GM18511 (cell line): ENCODE data around the gene SLC13A5.
"Not testable (repeated sequence)": the region's sequence is repeated elsewhere in the genome, so short reads cannot be mapped to it uniquely, and the experiment has no call there.

Source experiments
- ATAC-seq: cut with Tn5 transposase; IDR thresholded peaks from one replicate; pipeline ENCODE4 v1.9.1; 2021; ENCODE audit warnings: mild to moderate bottlenecking, moderate library complexity; ENCODE audit not compliant: unreplicated experiment

Gene SLC13A5

GRCh38 chr17:6713130-6713917 is at the start of gene SLC13A5:
SLC13A5 (minus strand) TSS chr17:6713369; CDS start chr17:6713333, 36 bp downstream.
- no peak for ATAC-seq

DNA sequence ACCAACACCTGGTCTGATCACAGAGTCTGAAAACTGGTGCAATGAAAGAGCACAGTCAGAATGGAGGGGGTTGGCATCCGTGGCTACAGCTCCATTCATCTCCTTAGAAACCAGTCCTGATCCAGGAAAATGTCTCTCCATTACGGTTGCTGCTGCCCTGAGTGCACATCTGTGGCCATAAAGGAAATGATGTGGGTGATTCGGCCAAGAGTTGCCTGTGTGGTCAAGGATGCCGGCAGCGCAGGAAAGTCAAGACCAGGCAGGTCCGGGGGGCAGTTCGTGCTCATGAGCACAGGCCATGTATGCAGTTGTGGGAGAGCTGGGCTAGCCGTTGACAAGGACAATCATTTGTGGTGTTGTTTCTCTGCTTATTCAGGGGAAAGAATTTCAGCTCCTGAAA is 48.6 kb upstream of the SLC13A5 start:
- no peak for ATAC-seq

- no peak for ATAC-seq
Observed at GRCh38 chr17:6757747-6758146, 44.6 kb upstream of the SLC13A5 start.

DNA sequence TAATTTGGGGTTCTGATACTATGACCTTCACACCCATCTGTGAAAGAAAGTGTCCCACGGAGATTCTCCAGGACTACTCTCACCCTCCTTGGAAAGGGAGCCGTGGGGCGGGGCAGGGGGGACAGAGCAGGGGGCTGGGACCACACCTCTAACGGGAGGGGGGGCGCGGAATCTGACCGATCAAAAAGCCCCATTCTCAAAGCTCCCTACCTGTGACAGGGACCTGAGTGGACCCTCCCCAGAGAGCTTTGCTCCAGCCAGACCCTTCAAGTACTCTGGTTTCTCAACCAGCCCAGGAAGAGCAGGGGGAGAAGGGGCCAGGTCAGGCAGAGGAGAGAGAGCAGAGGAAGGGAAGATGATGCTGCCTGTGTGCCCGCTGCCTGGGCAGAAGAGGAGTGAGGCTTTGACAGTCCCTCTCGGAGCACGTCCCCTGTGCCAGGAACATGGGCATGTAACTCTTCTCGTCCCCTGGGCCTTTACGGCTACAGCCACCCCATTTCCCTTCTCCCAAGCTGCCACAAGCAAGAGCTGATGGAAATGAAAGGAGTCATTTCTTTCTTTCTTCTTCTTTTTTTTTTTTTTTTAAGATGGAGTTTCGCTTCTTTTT is 43.4 kb upstream of the SLC13A5 start:
- no peak for ATAC-seq

DNA sequence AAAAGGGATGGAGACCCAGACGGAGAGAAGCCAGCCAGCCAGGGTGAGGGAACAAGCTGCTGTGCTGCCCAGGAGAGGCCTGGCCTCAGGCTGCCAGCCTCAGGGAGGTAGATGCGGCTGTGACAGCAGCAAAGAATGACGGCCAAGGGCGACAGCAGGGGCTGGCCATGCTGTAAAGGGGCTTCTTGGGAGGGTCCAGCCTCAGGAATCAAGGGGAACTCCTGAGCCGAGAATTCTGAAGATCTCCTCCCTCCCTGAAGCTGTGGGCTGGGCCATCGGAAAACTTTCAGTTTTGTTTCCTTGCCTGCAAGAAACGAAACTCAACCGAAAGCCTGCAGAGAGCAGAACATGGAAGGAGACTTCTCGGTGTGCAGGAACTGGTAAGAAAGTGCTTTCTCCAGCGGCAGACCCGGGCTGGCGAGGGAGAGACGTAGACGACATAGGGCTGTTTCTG is 42.6 kb upstream of the SLC13A5 start, which contains the start of gene XAF1:
Gene XAF1 (plus strand): TSS at position 316 of the 454 bp plus-strand sequence. CDS start 33 bp downstream, at position 349.
- no peak for ATAC-seq

DNA sequence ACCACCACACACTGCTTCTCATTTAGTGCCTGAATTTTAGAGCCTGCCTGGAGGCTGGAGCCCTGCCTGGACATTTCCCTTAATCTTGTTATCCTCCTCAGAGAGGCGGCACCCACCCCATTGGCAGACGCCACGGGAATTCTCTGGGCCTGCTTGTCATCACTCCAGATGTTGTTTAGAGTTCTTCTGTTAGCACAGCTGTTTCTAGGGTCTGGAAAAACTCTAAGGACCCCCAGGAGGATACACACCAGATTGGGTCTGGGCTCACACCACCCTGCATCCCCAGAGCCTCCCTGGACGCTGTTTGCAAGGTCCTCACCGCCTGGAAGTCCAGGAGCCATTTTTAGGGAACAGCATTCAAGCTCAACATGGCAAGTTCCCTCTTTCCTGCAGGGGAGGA is 42.1 kb upstream of the SLC13A5 start:
- no peak for ATAC-seq

- no peak for ATAC-seq
Observed at GRCh38 chr17:6753546-6753945, 40.4 kb upstream of the SLC13A5 start.

DNA sequence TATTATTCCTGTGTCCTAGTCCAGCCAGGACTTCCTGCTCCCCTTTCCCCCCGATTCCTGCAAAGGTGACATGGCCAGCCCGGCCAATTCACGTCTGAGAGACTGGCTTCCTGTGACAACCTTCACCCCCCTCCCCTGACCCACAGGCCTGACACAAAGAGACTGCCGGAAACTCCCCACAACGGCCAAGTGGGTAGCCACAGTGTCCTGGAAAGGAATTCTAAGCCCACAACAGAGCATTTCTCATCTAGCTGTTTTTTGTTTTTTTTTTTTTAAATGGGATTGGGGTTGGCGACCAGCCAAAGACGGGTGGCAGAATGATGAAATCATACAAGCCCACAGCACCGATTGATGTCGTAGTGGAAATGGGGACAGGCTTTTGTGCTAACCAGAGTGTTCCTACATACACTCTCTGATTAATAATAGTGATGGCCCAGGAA is 39.9 kb upstream of the SLC13A5 start:
- no peak for ATAC-seq

DNA sequence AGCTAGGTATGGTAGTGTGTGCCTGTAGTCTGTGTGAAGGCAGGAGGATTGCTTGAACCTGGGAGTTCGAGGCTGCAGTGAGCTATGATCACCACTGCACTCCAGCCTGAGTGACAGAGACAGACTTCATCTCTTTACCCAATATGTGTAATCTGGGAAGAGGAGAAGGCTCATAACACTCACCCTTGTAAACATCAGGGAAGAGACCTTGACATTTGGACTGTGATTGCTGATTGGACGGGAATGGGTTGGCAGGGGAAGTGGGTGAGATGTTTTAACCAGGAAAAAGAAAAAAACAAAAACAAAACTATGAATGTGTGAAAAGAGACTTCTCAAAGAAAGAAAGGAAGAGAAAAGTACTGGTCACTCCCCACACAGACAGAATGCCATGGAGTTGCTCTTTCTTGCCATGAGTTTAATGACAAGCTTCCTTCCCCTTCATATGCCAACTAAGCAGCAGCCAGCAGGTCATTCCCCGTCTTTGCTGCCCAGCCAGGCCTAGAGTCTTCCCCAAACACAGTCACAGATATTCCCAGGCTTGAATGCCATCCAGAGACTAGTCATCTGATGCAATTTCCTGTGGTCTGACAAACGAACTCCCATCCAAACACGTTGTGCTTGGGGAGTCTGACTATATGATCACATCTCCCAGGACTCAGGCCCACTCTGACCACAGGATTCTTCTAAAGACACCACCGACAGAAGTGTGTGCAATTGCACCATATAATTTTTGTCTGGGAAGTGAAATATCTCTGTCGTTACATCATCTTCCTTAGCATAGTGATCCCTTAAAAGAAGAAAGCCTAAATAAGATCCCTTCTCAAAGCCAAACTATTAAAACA is 39.1 kb upstream of the SLC13A5 start:
- no peak for ATAC-seq

GRCh38 chr17:6749519-6749918 is 36.4 kb upstream of the SLC13A5 start:
- ATAC-seq: no peak

- no peak for ATAC-seq
Observed at GRCh38 chr17:6748617-6749016, 35.4 kb upstream of the SLC13A5 start.

DNA sequence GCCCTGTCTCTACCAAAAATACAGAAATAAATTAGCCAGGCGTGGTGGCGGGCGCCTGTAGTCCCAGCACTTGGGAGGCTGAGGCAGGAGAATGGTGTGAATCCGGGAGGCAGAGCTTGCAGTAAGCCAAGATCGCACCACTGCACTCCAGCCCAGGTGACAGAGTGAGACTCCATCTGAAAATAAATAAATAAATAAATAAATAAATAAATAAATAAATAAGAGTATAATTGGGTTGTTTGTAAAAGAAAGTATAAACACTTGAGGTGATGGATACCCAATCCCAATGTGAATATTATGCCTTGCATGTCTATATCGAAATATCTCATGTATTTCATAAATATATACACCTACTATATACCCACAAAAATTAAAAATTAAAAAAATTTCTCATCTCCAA is 33.5 kb upstream of the SLC13A5 start:
- not testable (repeated sequence) for ATAC-seq

- no peak for ATAC-seq
Observed at GRCh38 chr17:6729531-6729930, 16.4 kb upstream of the SLC13A5 start.

DNA sequence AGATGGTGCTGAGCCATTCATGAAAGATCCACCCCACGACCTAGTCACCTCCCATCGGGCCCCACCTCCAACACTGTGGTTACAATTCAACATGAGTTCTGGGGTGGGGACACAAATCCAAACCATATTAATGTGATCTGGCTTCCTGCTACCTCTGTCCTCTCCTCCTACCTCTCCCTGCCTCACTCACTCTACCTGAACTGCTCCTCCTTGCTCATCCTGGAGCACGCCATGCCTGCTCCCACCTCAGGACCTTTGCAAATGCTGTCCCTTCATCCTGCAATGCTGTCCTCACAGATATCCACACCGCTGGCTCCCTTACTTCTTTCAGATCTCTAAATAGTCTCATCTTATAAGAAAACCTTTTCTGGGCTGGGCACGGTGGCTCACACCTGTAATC is 10.8 kb upstream of the SLC13A5 start:
- ATAC-seq: no peak

DNA sequence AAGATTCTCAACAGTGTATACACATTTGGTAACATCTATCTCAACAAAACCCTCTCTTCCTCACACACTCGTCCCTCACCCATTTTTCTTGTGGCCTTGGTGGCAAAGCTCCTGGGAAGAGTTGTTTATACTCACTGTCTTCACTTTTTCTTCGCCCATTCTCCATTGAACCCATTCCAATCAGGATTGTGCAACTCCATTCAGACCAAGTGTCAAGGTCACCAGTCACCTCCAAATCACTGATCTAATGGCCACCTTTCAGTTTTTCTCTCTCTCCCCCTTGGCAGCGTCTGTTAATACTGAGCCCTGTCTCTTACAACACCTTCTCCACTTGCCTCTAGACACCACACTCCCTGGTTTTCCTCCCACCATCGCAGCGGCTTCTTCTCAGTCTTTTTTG is 8.6 kb upstream of the SLC13A5 start:
- ATAC-seq: no peak

DNA sequence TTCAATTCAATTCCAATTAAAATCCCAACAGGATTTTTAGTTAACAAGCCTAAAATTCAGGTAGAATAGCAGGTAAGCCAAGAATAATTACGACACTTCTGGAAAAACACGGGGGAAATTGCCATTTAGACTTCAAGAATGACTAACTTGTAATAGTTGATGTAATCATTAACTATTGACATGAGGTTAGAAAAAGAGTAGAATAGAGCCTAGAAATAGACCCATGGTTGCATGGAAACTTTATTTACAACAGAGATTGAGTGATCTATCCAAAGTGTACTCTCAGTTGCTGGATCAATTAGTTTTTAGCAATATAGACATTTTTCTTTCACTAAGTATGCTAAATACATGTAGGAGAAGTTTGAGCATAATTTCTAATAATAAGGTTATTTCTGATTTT is 3.6 kb upstream of the SLC13A5 start:
- no peak for ATAC-seq

GRCh38 chr17:6714315-6714874 is 1.2 kb upstream of the SLC13A5 start:
- ATAC-seq: no peak

DNA sequence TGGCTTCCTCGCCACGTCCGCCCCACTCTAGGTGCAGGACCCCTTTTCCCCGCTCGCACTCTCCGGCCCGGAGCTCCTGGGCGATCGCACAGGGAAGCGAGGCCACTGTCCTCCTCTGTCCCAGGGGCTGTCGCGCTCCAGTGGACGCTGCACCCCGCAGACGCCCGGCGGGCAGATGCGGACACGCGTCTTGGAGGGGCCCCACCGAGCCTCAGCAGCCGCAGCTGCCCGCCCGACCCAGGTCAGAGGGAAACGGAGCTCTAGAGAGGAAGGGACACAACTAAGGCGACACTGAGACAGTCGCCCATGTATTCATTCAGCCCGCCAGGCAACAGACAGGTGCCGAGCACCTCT is 726 bp upstream of the SLC13A5 start:
- no peak for ATAC-seq

DNA sequence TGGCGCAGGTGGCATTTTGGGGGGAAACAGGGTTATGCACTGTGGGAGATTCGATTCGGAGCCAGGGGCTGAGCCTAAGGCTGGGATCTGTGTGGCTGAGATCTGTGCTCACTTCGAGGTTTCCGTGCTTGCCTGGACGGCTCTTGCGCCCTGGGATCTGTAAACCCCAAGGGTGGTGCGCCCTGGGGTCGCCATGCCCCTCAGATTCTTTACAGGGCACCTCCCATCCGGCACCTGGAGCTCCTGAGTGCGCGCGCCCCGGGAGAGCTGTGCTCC is 377 bp downstream of the SLC13A5 start:
- no peak for ATAC-seq

DNA sequence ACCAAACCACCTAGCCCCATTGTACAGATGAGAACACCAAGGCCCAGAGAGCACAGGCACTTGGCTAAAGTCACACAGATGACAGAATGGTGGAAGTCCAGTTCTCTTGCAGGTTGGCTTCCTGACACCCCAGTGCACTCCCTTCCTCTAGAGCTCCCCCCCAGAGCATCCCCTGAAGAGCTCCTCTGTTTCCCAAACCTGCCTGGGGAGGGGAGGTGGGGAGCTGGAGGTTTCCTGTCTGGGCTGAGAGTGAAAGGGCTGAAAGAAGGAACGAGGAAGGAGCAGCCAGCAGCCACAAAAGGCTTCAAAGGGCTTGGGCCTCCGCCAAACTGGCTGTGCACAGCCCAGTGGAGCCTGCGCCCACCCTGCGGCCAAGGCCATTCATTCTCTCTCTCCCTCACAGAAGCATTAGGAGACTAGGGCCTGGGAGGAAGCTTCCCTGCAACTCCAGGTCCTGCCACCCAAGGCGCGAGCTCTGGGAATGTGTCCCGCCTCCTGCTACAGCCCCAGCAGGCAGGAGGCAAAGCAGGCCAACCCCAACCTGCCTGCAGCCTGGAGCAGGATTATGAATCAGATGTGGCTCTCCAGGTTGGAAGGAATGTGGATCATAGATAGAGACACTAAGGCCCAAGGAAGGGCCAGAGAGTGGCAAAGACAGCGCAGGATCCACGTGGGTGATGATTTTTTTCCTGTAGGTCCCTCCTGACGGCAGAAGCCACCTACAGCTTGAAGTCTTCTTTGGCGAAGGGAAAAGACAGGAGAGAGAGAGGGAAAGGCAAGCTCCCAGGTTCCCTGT is 913 bp downstream of the SLC13A5 start:
- ATAC-seq: no peak

- no peak for ATAC-seq
Observed at GRCh38 chr17:6711681-6712057, 1.5 kb downstream of the SLC13A5 start.
